ENCODE measurements around the gene PTPRE.

PTPRE gene

DNA sequence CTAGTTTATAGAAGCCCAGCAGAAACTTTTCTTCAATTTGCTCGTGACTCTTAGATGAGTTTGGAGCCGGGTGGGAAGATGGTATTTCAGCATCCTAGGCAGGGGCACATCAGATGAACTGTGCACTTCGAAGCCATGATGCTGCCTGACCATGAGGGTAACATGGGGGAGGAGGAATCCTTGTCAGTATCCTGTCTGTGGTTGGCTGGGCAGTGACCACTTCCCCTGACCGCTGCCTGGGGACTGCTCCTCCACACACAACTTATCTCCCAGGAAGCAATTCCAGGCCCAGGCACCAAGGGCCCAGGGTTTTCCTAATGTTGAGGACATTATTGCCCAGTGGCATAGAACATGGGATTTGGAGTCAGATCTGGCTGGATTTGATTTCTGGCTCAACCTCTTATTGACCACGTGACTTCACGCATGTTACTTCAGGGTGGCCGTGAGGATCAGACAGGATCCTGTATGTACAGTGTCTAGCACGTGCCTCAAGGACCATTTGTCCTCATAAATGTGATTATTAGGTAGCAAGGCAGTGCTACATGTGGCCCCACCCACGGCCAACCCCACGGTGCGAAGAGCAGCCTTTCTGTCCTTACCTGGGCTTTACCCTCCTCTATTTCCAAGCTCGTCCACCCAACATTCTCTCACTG is 65.2 kb downstream of the PTPRE start:
- Histone ChIP-seq H3K27me3 (ENCODE audit: insufficient read depth, poor library complexity, severe bottlenecking) (peaks cover 5% of the 10 kb centered on the region), H3K4me3 (replicated peaks; ENCODE audit: insufficient read depth, low read length) (no peak overlapping the region), H3K27ac (replicated peaks) (no peak overlapping the region)
- DNase-seq (ENCODE audit: low read depth in 1 of 2, low spot score in 1 of 2), result no peak
- no peak for TF ChIP-seq GABPA (IDR thresholded peaks at IDR 0.05; ENCODE audit: low read depth)
- TF ChIP-seq POLR2AphosphoS5 (IDR thresholded peaks at IDR 0.05; ENCODE audit: low read depth), result no peak
- TF ChIP-seq SPI1 (IDR thresholded peaks at IDR 0.05; ENCODE audit: borderline replicate concordance, low read depth), result no peak

DNA sequence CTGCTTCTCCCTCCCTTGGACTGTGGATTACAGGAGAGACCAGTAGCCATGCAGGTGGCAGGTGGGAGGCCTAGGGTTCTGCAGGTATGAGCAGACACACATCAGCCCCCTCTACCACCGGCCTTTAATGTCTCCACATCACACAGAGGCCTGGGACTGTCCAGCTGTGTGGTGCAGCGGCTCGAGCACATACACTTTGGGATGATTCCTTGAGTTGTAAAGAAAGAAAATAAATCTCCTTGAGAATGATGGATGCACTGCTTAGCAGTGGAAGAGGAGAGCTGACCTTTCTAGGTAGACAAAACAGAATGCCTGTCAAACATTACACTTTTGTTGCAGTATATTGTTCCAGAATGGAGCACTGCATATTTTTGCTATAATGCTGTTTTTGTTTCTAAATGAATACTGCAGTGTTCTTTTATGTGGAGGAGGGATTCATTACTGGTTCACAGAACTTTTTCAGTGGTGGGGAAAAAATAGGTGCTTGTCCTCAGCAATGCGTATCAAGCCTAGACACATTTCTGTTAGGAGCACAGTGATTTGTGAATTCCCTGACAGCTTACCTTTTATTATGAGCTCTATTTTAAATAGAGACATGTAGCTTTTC is 66.0 kb downstream of the PTPRE start:
- TF ChIP-seq CTCF (IDR thresholded peaks at IDR 0.05; ENCODE audit: insufficient read depth, low read length) (no peak), SPI1 (IDR thresholded peaks at IDR 0.05; ENCODE audit: borderline replicate concordance, low read depth) (no peak), POLR2AphosphoS5 (IDR thresholded peaks at IDR 0.05; ENCODE audit: low read depth) (no peak), REST (IDR thresholded peaks at IDR 0.05; ENCODE audit: insufficient replicate concordance, low read depth) (no peak), GABPA (IDR thresholded peaks at IDR 0.05; ENCODE audit: low read depth) (no peak)
- H3K27me3 ChIP-seq (ENCODE audit: insufficient read depth, poor library complexity, severe bottlenecking), result peaks cover 7% of the 10 kb centered on the region

DNA sequence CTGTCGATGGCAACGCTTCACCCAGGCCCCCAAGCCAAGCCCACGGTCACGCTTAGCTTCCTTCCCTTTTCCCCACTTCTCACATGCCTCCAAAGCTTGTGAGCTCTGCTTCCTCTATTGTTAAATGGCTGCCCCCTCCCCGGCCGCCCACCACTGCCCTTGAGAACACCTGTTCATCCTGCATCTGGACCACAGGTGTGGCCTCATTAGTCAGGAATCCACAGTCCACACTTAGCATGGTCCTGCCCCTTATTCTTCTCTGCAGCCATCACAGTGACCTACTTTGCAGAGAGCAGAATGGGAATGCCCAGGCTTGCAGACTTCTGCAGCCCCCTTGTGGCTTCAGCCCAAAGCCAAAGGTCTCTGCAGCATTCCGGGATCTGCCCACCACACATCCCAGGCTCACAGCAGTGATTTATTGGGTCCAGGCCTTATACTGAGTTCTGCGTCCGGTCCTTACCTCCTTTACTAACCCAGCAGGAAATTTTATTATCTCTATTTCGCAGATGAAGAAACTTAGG is 66.9 kb downstream of the PTPRE start:
- no peak for DNase-seq (ENCODE audit: low read depth in 1 of 2, low spot score in 1 of 2)
- Histone ChIP-seq H3K4me3 (replicated peaks; ENCODE audit: insufficient read depth, low read length) (no peak overlapping the region), H3K27ac (replicated peaks) (no peak overlapping the region), H3K27me3 (ENCODE audit: insufficient read depth, poor library complexity, severe bottlenecking) (peaks cover 7% of the 10 kb centered on the region)
- TF ChIP-seq CTCF (IDR thresholded peaks at IDR 0.05; ENCODE audit: insufficient read depth, low read length) (no peak), REST (IDR thresholded peaks at IDR 0.05; ENCODE audit: insufficient replicate concordance, low read depth) (no peak), GABPA (IDR thresholded peaks at IDR 0.05; ENCODE audit: low read depth) (no peak), POLR2AphosphoS5 (IDR thresholded peaks at IDR 0.05; ENCODE audit: low read depth) (no peak), SPI1 (IDR thresholded peaks at IDR 0.05; ENCODE audit: borderline replicate concordance, low read depth) (no peak)

More for the DNA sequence above, 66.0 kb downstream of the PTPRE start:
- no peak overlapping the region for H3K27ac ChIP-seq (replicated peaks)
- DNase-seq (ENCODE audit: low read depth in 1 of 2, low spot score in 1 of 2), result no peak
- no peak overlapping the region for H3K4me3 ChIP-seq (replicated peaks; ENCODE audit: insufficient read depth, low read length)

DNA sequence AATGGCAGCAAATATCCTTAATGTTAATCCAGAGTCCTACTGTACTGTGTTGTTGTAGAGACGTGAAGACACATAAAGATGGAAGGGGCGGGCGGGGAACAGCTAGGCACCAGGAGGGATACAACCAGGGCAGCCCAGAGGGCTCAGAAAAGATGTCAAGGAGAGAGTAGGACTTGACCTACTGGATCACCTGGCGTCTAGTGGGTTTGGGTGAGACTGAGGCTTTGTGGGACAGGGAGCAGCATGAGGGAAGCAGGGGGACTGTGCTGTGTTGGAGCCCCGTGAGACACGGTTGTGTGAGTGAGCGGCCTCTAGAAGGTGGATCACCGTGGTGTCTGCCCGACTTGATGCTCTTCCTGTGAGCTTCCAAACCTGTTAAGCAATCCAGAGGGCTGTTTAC is 68.0 kb downstream of the PTPRE start:
- no peak for TF ChIP-seq CTCF (IDR thresholded peaks at IDR 0.05; ENCODE audit: insufficient read depth, low read length)
- no peak for TF ChIP-seq REST (IDR thresholded peaks at IDR 0.05; ENCODE audit: insufficient replicate concordance, low read depth)
- TF ChIP-seq GABPA (IDR thresholded peaks at IDR 0.05; ENCODE audit: low read depth), result no peak
- no peak for TF ChIP-seq SPI1 (IDR thresholded peaks at IDR 0.05; ENCODE audit: borderline replicate concordance, low read depth)
- no peak for TF ChIP-seq POLR2AphosphoS5 (IDR thresholded peaks at IDR 0.05; ENCODE audit: low read depth)
- H3K27me3 ChIP-seq (ENCODE audit: insufficient read depth, poor library complexity, severe bottlenecking), result peaks cover 7% of the 10 kb centered on the region
- H3K27ac ChIP-seq (replicated peaks), result no peak overlapping the region
- no peak for DNase-seq (ENCODE audit: low read depth in 1 of 2, low spot score in 1 of 2)
- H3K4me3 ChIP-seq (replicated peaks; ENCODE audit: insufficient read depth, low read length), result no peak overlapping the region

Data from HL-60 (cell line).